ENCODE data around the gene MYBPC2.

GRCh38 chr19:50435627-50436026 is 2.9 kb downstream of the MYBPC2 start:
- TF ChIP-seq CTCF (IDR thresholded peaks at IDR 0.05), result no peak
- no peak for TF ChIP-seq POLR2A (IDR thresholded peaks at IDR 0.05)

Measured in lower leg skin (tissue), 3 donors.